Measurements from ENCODE around the gene SOX6.

GRCh38 chr11:15937601-15938120, 418.7 kb downstream of the SOX6 start:
- TF ChIP-seq CTCF (IDR thresholded peaks at IDR 0.05) (no peak), EP300 (IDR thresholded peaks at IDR 0.05) (no peak)
